IMR-90 (cell line): ENCODE measurements around the gene NOVA2. TPM values are rescaled to one million over a fixed set of nuclear protein-coding genes. Genes with fewer than 3 reads are reported as not detected.

Source experiments
- CEBPB ChIP-seq: IDR thresholded peaks from 2 replicates; pipeline ENCODE4 v1.6.1; 2012; ENCODE audit warnings: low read depth, low read length, improper control_type of control experiment
- MAFK ChIP-seq: IDR thresholded peaks from 2 replicates; pipeline ENCODE4 v1.6.1; 2012; ENCODE audit warnings: low read depth, low read length, improper control_type of control experiment
- RAD21 ChIP-seq: IDR thresholded peaks from 2 replicates; pipeline ENCODE4 v1.6.1; 2012; ENCODE audit warnings: low read length, improper control_type of control experiment
- RCOR1 ChIP-seq: IDR thresholded peaks from 2 replicates; pipeline ENCODE4 v1.6.1; 2012; ENCODE audit warnings: mild to moderate bottlenecking, low read length, improper control_type of control experiment; ENCODE audit not compliant: insufficient replicate concordance
- RFX5 ChIP-seq: IDR thresholded peaks from 2 replicates; pipeline ENCODE4 v1.8.0; 2012; ENCODE audit warnings: low read depth, mild to moderate bottlenecking, low read length, moderate library complexity
- USF2 ChIP-seq: fragments of 150-350 bp; IDR thresholded peaks from 2 replicates; pipeline ENCODE4 v1.6.1; 2017; ENCODE audit warnings: mild to moderate bottlenecking, antibody characterized with exemption, low read length, low read depth
- polyA plus RNA-seq, 3 experiments: library from polyadenylated mRNA; depleted of rRNA; stranded (reverse); fragments of >200 nt; gene quantifications; 2 replicates each; pipeline ENCODE4 v1.2.3, GENCODE V29; 2012; ENCODE audit warnings: low replicate concordance in 1 of 3
- total RNA-seq: library from RNA; depleted of rRNA; stranded (reverse); fragments of >200 nt; gene quantifications from 2 replicates; pipeline ENCODE4 v1.2.3, GENCODE V29; 2012

Gene NOVA2
- total and polyA plus RNA-seq, 2 of the 4 experiments (the other 2 are of a cell fraction): 0.03 TPM; not detected in 1

- no peak for TF ChIP-seq USF2
- TF ChIP-seq RCOR1: no peak
- no peak for TF ChIP-seq MAFK
- no peak for TF ChIP-seq RFX5
- TF ChIP-seq CEBPB: no peak
- no peak for TF ChIP-seq RAD21
These were observed at the start of gene NOVA2 (continued) for GRCh38 chr19:45973553-45974338.
